Measurements from ENCODE around the gene CADPS.

GRCh38 chr3:62361824-62362223 lies 513.4 kb downstream of the CADPS start:
- TF ChIP-seq TAF1 (IDR thresholded peaks at IDR 0.05; ENCODE audit: borderline replicate concordance, insufficient read depth, low read length): no peak
- TF ChIP-seq, protein P1, sequence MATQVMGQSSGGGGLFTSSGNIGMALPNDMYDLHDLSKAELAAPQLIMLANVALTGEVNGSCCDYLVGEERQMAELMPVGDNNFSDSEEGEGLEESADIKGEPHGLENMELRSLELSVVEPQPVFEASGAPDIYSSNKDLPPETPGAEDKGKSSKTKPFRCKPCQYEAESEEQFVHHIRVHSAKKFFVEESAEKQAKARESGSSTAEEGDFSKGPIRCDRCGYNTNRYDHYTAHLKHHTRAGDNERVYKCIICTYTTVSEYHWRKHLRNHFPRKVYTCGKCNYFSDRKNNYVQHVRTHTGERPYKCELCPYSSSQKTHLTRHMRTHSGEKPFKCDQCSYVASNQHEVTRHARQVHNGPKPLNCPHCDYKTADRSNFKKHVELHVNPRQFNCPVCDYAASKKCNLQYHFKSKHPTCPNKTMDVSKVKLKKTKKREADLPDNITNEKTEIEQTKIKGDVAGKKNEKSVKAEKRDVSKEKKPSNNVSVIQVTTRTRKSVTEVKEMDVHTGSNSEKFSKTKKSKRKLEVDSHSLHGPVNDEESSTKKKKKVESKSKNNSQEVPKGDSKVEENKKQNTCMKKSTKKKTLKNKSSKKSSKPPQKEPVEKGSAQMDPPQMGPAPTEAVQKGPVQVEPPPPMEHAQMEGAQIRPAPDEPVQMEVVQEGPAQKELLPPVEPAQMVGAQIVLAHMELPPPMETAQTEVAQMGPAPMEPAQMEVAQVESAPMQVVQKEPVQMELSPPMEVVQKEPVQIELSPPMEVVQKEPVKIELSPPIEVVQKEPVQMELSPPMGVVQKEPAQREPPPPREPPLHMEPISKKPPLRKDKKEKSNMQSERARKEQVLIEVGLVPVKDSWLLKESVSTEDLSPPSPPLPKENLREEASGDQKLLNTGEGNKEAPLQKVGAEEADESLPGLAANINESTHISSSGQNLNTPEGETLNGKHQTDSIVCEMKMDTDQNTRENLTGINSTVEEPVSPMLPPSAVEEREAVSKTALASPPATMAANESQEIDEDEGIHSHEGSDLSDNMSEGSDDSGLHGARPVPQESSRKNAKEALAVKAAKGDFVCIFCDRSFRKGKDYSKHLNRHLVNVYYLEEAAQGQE (IDR thresholded peaks at IDR 0.05; ENCODE audit: insufficient read depth in 1 of 2, low read depth in 2 of 2, low read length in 2 of 2): no peak
- TF ChIP-seq FOXP2 (optimal IDR thresholded peaks at IDR 0.05; ENCODE audit: borderline replicate concordance, extremely low read depth, extremely low read length, insufficient read depth): no peak
- no peak for TF ChIP-seq POLR2AphosphoS5 (IDR thresholded peaks at IDR 0.05; ENCODE audit: low read depth, low read length)

All from PFSK-1 (cell line).